ENCODE measurements around the gene GABRG3.

- no peak for TF ChIP-seq EZH2 (IDR thresholded peaks at IDR 0.05; ENCODE audit: borderline replicate concordance, low read depth, low read length)
- TF ChIP-seq FOXK1 (CRISPR knock-in tag; IDR thresholded peaks at IDR 0.05; ENCODE audit: borderline replicate concordance) = no peak
- no peak for TF ChIP-seq IFI16 (CRISPR knock-in tag; IDR thresholded peaks at IDR 0.05)
- no peak for TF ChIP-seq POLR2AphosphoS5 (IDR thresholded peaks at IDR 0.05; ENCODE audit: control insufficient read depth, insufficient read depth, low read depth, low read length)
- no peak for TF ChIP-seq POLR2A (conservative IDR thresholded peaks at IDR 0.05)
- TF ChIP-seq, protein P1, sequence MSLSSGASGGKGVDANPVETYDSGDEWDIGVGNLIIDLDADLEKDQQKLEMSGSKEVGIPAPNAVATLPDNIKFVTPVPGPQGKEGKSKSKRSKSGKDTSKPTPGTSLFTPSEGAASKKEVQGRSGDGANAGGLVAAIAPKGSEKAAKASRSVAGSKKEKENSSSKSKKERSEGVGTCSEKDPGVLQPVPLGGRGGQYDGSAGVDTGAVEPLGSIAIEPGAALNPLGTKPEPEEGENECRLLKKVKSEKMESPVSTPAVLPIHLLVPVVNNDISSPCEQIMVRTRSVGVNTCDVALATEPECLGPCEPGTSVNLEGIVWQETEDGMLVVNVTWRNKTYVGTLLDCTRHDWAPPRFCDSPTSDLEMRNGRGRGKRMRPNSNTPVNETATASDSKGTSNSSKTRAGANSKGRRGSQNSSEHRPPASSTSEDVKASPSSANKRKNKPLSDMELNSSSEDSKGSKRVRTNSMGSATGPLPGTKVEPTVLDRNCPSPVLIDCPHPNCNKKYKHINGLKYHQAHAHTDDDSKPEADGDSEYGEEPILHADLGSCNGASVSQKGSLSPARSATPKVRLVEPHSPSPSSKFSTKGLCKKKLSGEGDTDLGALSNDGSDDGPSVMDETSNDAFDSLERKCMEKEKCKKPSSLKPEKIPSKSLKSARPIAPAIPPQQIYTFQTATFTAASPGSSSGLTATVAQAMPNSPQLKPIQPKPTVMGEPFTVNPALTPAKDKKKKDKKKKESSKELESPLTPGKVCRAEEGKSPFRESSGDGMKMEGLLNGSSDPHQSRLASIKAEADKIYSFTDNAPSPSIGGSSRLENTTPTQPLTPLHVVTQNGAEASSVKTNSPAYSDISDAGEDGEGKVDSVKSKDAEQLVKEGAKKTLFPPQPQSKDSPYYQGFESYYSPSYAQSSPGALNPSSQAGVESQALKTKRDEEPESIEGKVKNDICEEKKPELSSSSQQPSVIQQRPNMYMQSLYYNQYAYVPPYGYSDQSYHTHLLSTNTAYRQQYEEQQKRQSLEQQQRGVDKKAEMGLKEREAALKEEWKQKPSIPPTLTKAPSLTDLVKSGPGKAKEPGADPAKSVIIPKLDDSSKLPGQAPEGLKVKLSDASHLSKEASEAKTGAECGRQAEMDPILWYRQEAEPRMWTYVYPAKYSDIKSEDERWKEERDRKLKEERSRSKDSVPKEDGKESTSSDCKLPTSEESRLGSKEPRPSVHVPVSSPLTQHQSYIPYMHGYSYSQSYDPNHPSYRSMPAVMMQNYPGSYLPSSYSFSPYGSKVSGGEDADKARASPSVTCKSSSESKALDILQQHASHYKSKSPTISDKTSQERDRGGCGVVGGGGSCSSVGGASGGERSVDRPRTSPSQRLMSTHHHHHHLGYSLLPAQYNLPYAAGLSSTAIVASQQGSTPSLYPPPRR (CRISPR knock-in tag; IDR thresholded peaks at IDR 0.05; ENCODE audit: borderline replicate concordance) = no peak
- TF ChIP-seq FOXA3 (CRISPR knock-in tag; conservative IDR thresholded peaks at IDR 0.05 in 1 of 2, IDR thresholded peaks at IDR 0.05 in 1 of 2) = no peak
Measured at GRCh38 chr15:27454281-27455075, 483.5 kb downstream of the GABRG3 start.

Measured in K562 (cell line).